GM18858 (cell line): Measurements from ENCODE around the gene GLDC.
"Not testable (repeated sequence)": the region's sequence is repeated elsewhere in the genome, so short reads cannot be mapped to it uniquely, and the experiment has no call there.

ENCODE experiments used
- ATAC-seq: cut with Tn5 transposase; IDR thresholded peaks from one replicate; pipeline ENCODE4 v1.9.1; 2021; ENCODE audit not compliant: unreplicated experiment

The GLDC gene

DNA sequence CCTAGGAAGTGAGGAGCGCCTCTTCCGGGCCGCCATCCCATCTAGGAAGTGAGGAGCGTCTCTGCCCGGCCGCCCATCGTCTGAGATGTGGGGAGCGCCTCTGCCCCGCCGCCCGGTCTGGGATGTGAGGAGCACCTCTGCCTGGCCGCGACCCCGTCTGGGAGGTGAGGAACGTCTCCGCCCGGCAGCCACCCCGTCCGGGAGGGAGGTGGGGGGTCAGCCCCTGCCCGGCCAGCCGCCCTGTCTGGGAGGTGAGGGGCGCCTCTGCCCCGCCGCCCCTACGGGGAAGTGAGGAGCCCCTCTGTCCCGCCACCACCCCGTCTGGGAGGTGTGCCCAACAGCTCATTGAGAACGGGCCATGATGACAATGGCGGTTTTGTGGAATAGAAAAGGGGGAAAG is 22.7 kb downstream of the GLDC start:
- not testable (repeated sequence) for ATAC-seq

DNA sequence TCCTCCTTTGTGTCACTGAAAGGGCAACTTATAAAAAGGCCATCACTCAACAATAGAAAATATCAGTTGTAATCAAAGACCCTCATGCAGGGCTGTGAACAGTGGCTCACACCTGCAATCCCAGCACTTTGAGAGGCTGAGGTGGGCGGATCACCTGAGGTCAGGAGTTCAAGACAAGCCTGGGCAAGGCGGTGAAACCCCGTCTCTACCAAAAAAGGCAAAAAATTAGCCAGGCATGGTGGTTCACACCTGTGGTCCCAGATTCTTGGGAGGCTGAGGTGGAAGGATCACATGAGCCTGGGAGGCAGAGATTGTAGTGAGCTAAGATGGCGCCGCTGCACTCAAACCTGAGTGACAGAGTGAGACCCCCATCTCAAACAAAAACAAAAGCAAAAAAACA is 24.7 kb downstream of the GLDC start:
- no peak for ATAC-seq

DNA sequence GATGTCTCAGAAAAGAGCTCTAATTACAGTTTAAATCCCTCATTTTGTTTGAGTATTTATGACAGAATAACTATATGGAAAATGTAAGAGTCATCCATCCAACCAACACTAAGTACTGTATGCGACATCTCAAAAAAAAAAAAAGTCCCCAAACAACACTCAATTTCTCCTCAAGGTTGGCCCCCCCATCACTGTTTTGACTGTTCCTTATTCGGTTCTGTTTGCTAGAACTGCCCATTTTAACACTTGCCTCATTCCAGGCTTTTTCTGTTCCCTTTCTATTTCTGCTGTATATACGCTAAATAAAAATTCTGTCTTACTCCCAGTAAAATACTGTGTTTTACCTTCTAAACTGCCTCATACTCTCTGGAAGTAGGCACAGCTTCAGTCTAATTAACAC is 25.2 kb downstream of the GLDC start:
- ATAC-seq = no peak

DNA sequence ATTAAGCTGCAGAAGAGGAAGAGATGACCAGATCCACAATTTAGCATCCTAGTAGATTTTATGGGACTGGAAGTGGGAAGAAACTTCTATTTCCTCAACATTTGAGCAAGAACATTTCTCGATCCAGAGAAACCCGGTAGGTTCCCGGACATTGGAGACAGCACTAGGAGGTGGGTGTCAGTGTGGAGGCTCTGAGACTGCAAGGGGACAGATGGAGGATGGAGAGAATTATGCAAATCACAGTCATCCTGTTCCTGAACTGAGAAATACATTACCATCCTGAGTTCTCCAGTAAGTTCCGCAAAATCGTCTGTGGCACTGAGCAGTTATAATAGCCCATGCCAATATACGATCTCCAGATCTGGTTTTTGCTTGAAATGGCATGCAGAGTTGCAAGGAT is 25.6 kb downstream of the GLDC start:
- no peak for ATAC-seq

DNA sequence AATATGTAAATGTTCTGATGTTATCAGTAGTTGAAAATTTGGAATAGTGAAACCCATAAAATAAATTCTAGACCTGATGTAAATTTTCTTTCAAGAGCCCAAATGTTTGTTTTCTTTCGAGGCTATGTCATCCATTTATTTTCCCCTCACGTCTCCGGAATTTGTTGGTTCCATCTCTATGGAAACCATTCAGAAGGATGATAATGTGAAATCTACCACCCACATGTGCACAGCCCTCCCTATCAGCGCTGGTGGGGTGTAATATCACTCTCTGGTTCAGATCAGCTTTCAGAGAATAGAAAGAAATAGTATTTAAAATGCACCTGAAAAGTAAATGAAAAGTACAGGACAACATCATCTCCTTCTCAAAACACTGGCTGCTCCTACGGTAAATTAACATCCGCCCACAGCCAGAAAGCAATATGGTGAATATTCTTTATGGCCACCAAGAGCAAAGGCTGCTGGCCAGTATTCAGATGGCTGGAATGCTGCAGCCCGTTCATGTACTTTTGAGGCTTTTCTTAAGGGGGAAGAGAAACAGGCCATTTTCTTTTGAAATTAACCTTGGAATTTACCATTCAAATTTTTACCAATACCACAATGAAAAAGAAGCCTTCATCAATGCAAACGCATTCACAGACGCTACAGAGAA is 28.5 kb downstream of the GLDC start:
- ATAC-seq = no peak

DNA sequence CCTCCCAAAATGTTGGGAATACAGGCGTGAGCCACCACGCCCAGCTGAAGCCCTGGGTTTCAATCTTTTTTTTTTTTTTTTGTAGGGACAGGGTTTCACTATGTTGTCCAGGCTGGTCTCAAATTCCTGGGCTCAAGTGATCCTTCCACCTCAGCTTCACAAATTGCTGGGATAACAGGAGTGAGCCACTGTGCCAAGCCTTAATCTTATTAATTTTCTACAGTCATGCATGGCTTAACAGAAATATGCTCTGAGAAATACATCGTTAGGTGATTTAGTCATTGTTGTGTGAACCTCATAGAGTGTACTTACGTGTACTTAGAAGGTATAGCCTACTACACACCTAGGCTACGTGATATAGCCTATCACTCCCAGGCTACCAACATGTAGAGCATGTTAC is 31.0 kb downstream of the GLDC start:
- ATAC-seq = no peak

DNA sequence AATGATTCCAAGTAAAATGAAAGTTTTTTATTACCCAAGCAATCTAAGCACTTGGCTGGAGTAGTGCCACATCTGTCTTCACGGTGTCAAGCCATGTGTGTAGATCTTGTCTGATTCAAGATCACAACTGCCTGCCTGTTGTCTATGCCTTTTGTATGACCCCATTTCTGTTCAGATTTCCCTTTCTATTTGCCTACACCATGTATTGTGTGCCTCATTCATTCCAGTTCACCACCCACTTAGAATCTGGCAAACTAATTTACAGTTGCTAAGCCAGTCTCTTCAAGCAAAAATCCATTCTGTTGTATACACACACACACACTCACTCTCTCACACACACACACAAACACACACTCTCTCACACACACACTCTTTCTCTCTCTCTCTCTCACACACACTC is 33.7 kb downstream of the GLDC start:
- no peak for ATAC-seq

DNA sequence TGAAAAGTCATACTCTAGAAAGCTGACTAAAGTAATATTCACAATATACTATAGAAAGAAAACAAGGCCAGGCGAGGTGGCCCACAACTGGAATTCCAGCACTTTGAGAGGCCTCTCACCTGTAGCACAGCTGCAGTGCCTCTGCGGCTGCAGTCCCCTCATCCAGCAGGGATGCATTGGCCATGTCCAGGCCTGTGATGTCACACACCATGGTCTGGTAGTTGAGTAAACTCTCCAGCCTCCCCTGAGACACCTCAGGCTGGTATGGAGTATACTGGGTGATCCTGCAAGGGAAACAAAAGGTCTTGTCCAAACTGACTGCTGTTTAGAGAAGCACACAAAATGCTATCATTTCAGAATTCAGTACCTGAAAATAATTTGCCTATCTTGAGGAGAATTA is 35.5 kb downstream of the GLDC start:
- ATAC-seq = no peak

DNA sequence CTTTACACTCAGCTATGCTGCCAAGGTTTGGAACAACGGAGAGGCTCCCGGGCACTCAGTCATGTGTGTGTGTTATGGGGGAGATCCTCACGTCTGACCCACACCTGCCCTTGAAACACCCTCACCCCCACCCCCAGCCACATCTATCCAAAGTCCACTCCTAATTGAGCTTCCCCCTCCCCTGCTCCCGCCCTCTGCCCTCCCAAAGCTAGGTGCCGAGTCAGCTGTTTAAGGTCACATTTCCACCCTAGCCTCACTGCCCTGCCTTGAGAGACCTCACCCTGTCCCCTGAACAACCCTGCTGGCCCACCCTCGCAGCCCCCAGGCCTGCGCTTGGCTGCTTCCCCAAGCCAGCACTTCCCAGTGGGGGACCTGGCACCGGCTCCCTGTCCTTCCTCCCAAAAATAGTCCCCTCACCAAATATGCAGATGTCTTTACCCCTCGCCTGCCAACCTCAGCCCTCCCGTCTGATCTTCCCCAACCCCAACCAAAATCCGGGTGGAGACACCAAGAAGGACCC is 36.0 kb downstream of the GLDC start:
- no peak for ATAC-seq

DNA sequence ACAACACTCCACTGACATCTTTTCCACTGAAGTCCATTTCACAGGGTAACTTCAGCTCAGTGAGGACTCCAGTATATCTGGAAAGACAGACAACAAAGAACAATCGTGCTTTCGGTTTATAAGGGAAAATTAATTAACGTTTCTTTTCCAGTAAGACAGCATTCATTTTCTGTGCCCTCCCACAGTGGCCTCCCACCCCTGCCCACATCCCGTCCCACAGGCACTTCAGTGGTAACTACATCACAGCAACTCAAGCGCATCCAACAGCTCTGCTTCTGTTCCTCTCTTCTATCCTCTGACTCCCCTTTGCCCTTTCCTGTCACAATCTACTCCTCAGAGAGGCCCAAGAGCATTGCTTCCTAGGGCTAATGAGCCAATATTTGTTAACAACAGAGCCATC is 40.3 kb downstream of the GLDC start:
- peak; percentile 94 for ATAC-seq

DNA sequence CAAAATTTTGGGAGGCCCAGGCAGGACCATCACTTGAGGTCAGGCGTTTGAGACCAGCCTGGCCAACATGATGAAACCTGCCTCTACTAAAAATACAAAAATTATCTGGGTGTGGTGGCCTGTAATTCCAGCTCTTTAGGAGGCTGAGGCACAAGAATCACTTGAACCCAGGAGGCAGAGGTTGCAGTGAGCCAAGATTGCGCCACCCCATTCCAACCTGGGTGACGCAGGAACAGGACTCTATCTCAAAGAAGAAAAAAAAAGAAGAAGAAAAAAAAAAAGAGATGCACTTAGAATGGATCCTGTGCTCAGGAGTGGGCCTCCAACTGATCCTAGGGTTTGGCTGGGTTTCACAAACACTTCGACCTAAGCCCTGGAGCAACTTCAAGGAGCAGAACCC is 45.1 kb downstream of the GLDC start:
- ATAC-seq = no peak

DNA sequence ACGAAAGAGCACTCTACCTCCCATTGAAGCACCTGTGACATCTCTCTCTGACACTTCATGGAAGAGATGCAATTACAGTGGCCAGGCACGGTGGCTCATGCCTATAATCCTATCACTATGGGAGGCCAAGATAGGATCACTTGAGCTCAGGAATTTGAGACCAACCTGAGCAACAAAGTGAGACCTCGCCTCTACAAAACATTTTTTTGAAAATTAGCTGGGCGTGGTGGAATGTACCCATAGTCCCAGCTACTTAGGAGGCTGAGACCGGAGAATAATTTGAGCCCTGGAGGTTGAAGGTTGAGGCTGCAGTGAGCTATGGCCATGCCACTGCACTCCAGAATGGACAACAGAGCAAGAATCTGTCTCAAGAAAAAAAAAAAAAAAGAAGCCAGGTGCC is 45.5 kb downstream of the GLDC start:
- ATAC-seq = no peak

DNA sequence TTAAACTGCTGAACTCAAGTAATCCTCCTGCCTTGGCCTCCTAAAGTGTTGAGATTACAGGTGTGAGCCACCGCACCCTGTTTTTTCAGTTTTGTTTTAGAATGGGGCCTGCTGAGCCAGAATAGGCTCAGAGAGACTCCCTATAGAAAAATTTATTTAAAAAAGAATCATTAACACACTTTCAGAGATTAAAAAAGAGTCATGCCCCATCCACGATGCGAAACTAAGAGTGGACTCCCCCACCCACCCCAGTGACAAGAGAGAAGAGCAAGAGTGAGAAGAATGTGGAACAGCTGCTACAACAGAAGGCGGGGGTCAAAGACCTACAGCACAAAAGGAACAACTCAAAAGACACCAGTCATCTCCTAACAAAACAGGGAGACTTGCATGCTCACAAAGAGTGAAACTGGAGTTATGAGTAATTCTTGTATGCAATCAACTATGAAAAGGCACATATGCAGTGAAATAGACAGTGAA is 47.2 kb downstream of the GLDC start:
- peak; percentile 95 for ATAC-seq

DNA sequence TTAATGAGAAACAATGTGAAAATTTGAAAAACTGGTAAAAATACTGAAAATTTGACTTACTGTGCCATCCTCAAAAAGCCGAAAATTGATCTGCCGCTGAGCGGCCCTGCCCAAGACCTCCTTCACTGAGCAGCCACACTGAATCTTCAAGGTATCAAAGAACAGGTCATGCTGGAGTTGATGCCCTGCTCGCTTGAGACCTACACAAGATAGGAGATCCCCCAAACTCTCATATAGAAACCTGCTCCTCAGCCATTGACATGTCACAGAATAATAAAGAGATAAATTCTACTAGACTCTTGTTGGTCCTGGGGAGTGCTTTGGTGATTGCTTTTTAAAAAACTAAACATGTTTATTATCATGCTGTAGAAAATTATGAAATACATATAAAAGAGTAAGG is 52.7 kb downstream of the GLDC start:
- no peak for ATAC-seq

DNA sequence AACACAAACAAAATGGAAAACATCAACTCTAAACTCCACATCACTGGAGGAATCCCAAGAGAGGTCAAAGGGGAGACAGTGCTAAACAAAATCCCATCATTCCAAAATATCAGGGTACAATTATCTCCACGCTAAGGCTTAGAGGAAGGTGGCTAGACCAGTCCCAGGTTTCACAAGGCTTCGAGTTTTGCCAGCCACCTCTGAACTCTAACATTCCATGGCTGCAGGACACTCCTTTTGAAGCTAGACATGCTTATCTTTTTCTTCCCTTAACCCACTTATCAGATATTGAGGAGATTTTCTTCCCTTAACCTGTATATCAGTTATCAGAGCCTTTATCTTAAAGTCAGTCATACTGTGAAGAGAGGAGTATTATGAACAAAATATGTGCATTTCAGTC is 53.3 kb downstream of the GLDC start:
- no peak for ATAC-seq

DNA sequence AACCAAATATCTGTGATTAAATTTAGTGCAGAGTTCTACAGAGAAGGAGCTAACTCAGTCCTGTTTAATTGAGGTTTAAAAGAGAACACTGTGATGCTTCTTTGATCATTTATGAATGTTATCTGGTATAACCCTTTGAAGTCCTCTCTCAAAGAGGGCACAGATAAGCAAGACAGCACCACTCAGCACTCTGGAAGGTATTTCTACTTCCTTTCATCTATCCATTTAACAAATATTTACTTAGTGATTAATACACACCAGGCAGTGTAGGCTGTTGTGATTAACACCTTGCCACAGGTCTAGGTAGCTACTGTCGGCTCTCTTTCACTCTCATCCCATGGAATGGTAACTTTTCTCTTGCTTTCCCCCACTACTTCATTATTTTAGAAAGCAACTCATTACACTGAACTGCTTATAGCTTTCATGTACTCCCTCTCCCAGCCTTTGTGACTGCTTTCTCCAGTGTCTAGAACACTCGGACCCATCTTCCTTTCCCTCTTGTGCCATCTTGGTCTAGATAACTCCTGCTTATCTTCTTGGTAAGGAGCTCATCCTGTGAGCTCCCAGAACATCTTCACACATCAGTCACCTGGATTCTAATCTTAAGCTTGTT is 54.7 kb downstream of the GLDC start:
- ATAC-seq = no peak

DNA sequence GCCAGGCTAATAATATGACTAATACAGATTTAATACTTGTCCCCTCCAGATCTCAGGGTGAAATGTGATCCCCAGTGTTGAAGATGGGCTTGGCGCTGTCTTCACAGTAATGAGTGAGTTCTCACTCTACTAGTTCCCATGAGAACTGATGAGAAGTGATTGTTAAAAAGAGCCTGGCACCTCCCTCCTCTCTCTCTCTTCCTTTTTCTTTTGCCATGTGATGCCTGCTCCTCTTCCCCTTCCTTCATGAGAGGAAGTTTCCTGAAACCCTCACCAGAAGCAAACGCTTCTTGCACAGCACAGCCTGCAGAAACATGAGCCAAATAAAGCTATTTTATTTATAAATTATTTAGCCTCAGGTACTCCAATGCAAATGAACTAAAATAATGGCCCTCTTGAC is 55.2 kb downstream of the GLDC start:
- no peak for ATAC-seq

DNA sequence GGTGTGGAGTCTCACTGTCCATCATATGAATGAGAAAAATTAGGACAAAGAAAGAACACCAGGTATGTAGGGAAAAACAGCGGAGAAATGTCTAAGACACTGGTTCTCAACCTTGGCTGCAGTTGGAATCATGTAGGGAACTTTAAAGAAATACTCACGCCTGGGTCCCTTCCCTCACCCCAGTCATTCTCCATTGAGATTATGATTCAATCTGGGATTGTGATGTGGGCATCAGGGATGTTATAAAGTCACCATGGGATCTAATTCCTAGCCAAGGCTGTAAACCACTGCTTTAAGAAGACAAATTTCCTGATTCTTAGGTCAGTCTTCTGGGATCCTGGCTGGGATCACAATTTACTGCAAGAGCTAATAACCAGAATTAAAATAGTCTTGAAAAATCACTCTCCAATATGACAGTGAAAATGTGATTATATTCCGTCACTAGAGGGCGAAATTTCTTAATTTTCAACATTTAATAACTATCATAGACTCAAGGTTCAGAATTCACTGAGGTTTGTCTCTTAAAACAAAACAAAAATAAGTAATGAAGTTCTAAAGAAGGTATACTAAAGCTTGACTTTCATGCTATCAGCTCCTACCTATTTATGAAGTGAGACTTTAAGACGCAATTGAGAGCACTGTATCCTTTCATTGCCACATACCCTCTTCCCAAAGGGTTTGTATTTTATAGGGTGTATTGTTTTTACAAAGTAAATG is 60.5 kb downstream of the GLDC start:
- ATAC-seq = no peak

DNA sequence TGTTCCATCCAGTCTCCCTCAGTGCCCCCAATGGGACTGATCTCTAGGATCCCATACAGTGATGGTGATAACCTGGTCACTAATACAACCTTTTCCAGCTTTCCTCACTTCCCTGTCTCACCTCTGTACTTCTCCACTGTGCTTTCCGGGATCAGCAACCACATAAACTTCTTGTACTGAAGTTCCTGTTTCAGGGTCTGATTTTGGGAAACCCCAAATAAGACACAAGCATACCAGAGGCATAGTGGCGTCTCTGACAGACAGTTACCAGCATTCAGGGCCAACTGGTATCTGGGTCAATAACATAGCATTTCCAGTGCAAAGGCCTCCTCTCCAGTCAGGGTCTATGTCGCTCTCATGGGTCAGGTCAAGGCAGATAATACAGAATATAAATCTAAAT is 64.3 kb downstream of the GLDC start:
- no peak for ATAC-seq

DNA sequence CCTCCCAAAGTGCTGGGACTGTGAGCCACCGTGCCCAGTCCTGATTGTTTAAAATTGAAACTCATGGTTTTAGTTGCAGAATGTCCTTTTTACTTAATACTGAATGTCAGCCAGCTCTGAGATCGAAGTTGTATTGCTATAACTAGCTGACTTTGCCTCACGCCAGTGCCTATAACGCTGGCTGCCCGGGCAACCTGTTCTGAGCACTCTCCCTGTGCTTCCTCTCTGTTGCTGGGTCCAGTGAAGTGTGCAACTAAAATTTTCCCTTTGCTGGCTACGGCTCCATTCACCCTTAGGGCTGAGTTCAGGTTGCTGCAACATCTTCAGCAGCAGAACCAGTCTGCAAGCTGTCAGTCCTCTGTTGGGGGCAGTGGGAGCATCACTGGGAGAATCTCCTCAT is 65.9 kb downstream of the GLDC start:
- no peak for ATAC-seq

DNA sequence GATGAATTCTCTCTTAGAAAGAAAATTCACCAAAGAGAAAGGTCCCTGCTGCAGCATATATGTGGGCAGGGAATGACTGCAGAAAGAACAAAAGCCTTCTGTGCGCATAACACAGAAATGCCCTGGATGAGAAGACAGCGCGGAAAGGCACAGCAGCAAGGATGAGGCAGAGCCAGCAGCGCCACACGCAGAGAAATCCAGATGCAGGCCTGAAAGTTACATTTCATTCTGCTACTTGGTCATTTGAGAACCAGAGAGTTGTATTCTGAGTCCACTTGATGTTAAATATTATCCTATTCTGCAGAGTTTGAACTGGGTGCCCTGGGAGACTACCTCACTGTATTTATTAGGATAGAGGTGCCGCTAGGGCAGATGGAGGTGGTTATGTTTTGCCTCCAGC is 68.5 kb downstream of the GLDC start:
- ATAC-seq = no peak

DNA sequence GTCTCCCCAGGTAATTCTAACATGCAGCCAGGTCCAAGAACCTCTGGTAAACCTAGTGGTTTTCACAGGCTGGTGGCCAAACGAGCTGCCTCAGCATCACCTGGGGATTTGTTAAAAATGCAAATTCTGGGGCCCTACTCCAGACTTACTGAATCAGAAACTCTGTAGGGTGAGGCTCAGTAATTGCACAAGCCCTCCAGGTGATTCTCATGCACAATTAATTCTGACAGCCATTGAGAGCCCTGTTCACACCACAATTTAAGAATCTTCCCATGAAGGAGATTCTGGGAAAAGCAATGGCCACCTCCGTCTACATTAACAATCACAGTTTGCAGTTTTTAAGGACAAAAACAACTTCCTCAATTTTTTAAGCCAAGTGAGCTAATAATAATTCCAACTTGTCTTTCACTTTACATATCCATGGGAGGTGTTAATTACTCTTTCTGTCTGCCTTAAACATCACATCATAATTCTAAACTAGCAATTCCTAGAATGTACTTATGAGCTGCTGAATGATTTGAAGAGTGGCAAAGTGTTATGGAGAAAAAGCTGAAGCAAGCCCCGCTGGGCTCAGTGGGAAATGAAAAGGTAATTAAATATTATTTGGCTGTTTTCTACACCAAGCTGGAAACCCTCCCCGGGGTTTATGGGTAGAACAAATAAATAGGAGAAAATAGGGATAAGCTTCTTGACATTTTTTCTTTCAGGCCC is 70.0 kb downstream of the GLDC start:
- peak; percentile 85 for ATAC-seq
